GM06990 (cell line): Measurements from ENCODE around the gene ADAMTSL1.

Source experiments
- DNase-seq: peaks from one replicate; pipeline ENCODE4 v3.0.0-alpha.2; 2011; ENCODE audit not compliant: insufficient read length; ENCODE audit errors: extremely low read depth
- H3K27me3 ChIP-seq: replicated peaks from 2 replicates; pipeline ENCODE4 v1.6.0; 2011; ENCODE audit warnings: low read length; ENCODE audit not compliant: control insufficient read depth, insufficient read depth
- H3K36me3 ChIP-seq: 2 replicates; pipeline ENCODE4 v1.5.1; 2011; ENCODE audit warnings: low read length; ENCODE audit not compliant: control insufficient read depth, insufficient read depth
- H3K4me3 ChIP-seq: replicated peaks from 2 replicates; pipeline ENCODE4 v1.5.1; 2011; ENCODE audit warnings: low read depth, mild to moderate bottlenecking, control low read depth, low read length
- TF ChIP-seq, protein P1 (sequence below): IDR thresholded peaks from 2 replicates; pipeline ENCODE4 v1.5.1; 2011; ENCODE audit warnings: low read length, control low read depth, mild to moderate bottlenecking, inconsistent platforms; ENCODE audit not compliant: insufficient read depth, poor library complexity, severe bottlenecking

The ADAMTSL1 gene

DNA sequence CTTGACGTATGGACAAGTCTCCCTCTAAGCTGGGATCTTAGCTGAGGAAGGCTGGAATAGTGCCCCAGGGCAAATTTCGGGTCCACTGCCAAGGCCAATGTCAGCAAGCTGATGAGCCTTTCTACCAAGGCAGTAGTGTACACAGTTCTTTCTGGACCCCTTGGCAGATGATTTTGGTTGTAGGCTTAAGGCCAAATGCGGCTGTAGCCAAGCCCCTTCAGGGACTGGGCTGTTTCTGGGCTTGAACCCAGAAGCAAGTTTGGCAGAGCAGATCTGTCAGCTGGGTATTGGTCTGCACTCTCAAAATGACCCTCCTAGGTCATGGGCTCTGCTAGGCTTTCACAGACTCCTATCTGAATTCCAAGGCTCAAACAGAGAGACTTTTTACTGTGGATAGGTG, 121.6 kb downstream of the ADAMTSL1 start:
- H3K4me3 ChIP-seq = no peak overlapping the region
- TF ChIP-seq, protein P1, sequence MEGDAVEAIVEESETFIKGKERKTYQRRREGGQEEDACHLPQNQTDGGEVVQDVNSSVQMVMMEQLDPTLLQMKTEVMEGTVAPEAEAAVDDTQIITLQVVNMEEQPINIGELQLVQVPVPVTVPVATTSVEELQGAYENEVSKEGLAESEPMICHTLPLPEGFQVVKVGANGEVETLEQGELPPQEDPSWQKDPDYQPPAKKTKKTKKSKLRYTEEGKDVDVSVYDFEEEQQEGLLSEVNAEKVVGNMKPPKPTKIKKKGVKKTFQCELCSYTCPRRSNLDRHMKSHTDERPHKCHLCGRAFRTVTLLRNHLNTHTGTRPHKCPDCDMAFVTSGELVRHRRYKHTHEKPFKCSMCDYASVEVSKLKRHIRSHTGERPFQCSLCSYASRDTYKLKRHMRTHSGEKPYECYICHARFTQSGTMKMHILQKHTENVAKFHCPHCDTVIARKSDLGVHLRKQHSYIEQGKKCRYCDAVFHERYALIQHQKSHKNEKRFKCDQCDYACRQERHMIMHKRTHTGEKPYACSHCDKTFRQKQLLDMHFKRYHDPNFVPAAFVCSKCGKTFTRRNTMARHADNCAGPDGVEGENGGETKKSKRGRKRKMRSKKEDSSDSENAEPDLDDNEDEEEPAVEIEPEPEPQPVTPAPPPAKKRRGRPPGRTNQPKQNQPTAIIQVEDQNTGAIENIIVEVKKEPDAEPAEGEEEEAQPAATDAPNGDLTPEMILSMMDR = no peak
- no peak for DNase-seq
- H3K27me3 ChIP-seq = no peaks in the 10 kb centered on the region; the same call in 1 of the 2 replicates
- H3K36me3 ChIP-seq = no peaks in the 10 kb centered on the region

DNA sequence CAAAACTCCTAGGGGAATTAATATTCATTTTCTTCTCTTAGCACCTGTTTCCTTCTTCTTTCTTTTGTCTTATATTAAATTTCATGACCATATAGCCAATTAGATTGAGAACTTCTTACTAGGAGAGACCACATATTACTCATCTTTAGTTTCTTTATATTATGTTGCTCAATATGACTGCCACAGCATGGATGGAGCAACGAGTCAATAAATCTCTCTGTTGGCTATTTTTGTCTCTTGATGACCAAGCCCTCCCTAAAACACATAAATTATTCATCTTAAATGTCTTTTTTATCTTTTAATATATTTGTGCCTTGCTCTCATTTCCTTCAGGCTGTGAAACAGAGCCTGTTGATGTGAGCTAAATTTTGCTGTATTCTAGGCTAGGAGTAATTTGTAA, 123.0 kb downstream of the ADAMTSL1 start:
- TF ChIP-seq, protein P1 = no peak
- H3K36me3 ChIP-seq = no peaks in the 10 kb centered on the region
- H3K27me3 ChIP-seq = no peaks in the 10 kb centered on the region; the same call in 1 of the 2 replicates
- H3K4me3 ChIP-seq = no peak overlapping the region
- no peak for DNase-seq

DNA sequence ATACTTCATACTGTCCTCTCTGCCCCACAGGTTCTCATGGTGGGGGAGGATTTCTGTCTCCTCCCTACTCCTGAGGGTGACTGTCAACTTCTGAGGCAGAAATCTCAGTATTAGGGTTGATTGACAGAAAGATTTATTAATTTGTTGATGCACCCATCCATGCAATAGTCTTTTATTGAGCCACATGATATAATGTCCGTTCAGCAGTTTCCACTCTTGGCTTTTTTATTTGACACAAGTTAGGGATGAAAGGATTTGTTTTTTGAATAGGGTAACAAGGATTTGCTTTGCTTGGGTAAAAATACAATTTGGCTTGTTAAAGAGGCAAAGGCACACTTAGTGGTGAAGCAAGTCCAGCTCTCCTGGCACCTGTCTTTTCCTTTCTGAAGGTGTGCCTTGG, 125.0 kb downstream of the ADAMTSL1 start:
- DNase-seq = no peak
- Histone ChIP-seq H3K36me3 (no peaks in the 10 kb centered on the region), H3K27me3 (no peaks in the 10 kb centered on the region; the same call in 1 of the 2 replicates), H3K4me3 (no peak overlapping the region)
- TF ChIP-seq, protein P1 = no peak

DNA sequence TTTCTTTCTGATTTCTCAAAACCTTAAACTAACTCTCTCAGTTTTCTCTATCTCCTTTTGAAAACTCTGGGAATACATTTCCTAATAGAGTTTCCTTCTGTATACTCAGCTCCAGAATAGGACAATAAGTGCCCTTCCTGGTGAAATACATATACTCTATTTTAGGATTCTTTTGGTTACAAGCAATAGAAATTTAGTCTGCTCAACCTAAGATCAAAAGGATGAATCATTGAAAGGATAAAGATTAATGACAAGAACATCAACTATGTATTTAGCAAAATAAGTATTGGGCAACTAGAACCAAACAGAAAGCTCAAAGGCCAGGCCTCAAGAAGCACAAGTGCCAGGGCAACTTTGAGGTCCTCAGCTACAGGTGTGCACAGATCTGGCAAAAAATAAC, 127.1 kb downstream of the ADAMTSL1 start:
- Histone ChIP-seq H3K36me3 (no peaks in the 10 kb centered on the region), H3K27me3 (no peaks in the 10 kb centered on the region; the same call in 1 of the 2 replicates), H3K4me3 (no peak overlapping the region)
- DNase-seq = no peak
- TF ChIP-seq, protein P1 = no peak

DNA sequence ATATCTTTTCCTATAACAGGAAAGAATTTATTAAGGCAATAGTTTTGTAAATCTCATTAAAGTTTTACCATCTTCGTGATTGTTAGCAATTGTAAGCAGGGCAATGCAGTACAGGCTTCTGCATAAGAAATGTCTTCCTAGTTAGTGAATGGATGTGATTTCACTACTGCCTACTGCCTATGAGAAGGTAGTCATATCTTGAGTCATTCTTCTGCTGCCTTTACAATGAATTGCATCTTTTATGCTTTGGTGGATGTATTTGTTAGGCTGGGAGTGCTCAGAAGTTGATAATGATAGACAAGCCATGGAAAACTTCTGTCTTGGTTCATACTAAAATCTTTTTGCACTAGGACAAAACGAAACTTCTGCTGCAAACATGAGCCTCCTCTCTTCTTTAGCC, 128.0 kb downstream of the ADAMTSL1 start:
- DNase-seq = no peak
- TF ChIP-seq, protein P1 = no peak
- Histone ChIP-seq H3K4me3 (no peak overlapping the region), H3K27me3 (no peaks in the 10 kb centered on the region; the same call in 1 of the 2 replicates), H3K36me3 (no peaks in the 10 kb centered on the region)
